HG03439 (cell line): Measurements from ENCODE around the gene ATP5F1B.
"Not testable (repeated sequence)": the region's sequence is repeated elsewhere in the genome, so short reads cannot be mapped to it uniquely, and the experiment has no call there.

Experiments used
- ATAC-seq: cut with Tn5 transposase; IDR thresholded peaks from one replicate; pipeline ENCODE4 v1.9.1; 2021; ENCODE audit warnings: mild to moderate bottlenecking, moderate library complexity; ENCODE audit not compliant: unreplicated experiment

The ATP5F1B gene

GRCh38 chr12:56653781-56654180 lies 8.0 kb upstream of the ATP5F1B start:
- not testable (repeated sequence) for ATAC-seq

GRCh38 chr12:56648023-56648422 lies 2.2 kb upstream of the ATP5F1B start:
- ATAC-seq = not testable (repeated sequence)

- ATAC-seq = no peak
Observed at GRCh38 chr12:56645201-56645716, 525 bp downstream of the ATP5F1B start.

GRCh38 chr12:56644654-56645053 lies 1.1 kb downstream of the ATP5F1B start:
- ATAC-seq = no peak

GRCh38 chr12:56641219-56641618 lies 4.6 kb downstream of the ATP5F1B start:
- ATAC-seq = no peak

- no peak for ATAC-seq
Observed at GRCh38 chr12:56637621-56638020, 8.2 kb downstream of the ATP5F1B start.

- ATAC-seq = peak; percentile 52
Observed at GRCh38 chr12:56636675-56637540, 8.9 kb downstream of the ATP5F1B start.

GRCh38 chr12:56635806-56636674 lies 9.7 kb downstream of the ATP5F1B start:
- ATAC-seq = peak; percentile 38

GRCh38 chr12:56634837-56635791 lies 10.7 kb downstream of the ATP5F1B start:
- ATAC-seq = no peak

- ATAC-seq = no peak
Observed at GRCh38 chr12:56634242-56634836, 11.4 kb downstream of the ATP5F1B start.

GRCh38 chr12:56633468-56634241 lies 12.1 kb downstream of the ATP5F1B start:
- ATAC-seq = no peak

GRCh38 chr12:56632701-56633467 lies 12.9 kb downstream of the ATP5F1B start:
- ATAC-seq = no peak

GRCh38 chr12:56631790-56632700 lies 13.7 kb downstream of the ATP5F1B start:
- ATAC-seq = no peak

- peak; percentile 64 for ATAC-seq
Observed at GRCh38 chr12:56630180-56630632, 15.6 kb downstream of the ATP5F1B start, which contains the start of gene BAZ2A. BAZ2A (minus strand) TSS chr12:56630326; CDS start chr12:56617530, 12,796 bp downstream.

GRCh38 chr12:56629459-56630179 lies 16.2 kb downstream of the ATP5F1B start:
- ATAC-seq = peak; percentile 4

- ATAC-seq = no peak
Observed at GRCh38 chr12:56628671-56629458, 16.9 kb downstream of the ATP5F1B start.
